MCF 10A (cell line): ENCODE data around the gene CAMP. TPM values are rescaled to one million over a fixed set of nuclear protein-coding genes. Genes with fewer than 3 reads are reported as not detected.
A peak's percentile ranks its signal among the peaks of the same experiment; 100 is the strongest.

Experiments
- BruUV-seq: library from RNA; stranded (reverse); fragments of 400-500 nt; replicated peaks from 2 replicates; lab custom pipeline; 2021; lab: Mats Ljungman, UMichigan
- CTCF ChIA-PET: fragments of 300-600 bp; sonication (Branson Sonifier 250); formaldehyde crosslinking; extraction: SDS; loops from one replicate; lab custom pipeline; 2021; ENCODE audit warnings: antibody characterized with exemption, inconsistent platforms; lab: Yijun Ruan, JAX
- POLR2A ChIA-PET: fragments of 300-600, 350-650 bp; sonication (Branson Sonifier 250); formaldehyde crosslinking; extraction: SDS; loops from one replicate; lab custom pipeline; 2020; ENCODE audit warnings: antibody characterized with exemption, inconsistent platforms; lab: Yijun Ruan, JAX
- DNase-seq: peaks from one replicate; pipeline ENCODE4 v3.0.0-alpha.2; 2018; ENCODE audit not compliant: unreplicated experiment
- H3K27ac Mint-ChIP-seq: one replicate; pipeline ENCODE4 v1.8.0; 2022; ENCODE audit warnings: mild to moderate bottlenecking, low read depth, mixed read lengths; ENCODE audit not compliant: unreplicated experiment
- H3K27me3 Mint-ChIP-seq: one replicate; pipeline ENCODE4 v1.8.0; 2022; ENCODE audit warnings: mixed read lengths; ENCODE audit not compliant: insufficient read depth, unreplicated experiment
- H3K36me3 Mint-ChIP-seq: one replicate; pipeline ENCODE4 v1.8.0; 2022; ENCODE audit warnings: mild to moderate bottlenecking, moderate library complexity, mixed read lengths; ENCODE audit not compliant: insufficient read depth, unreplicated experiment
- H3K4me1 Mint-ChIP-seq: one replicate; pipeline ENCODE4 v1.8.0; 2022; ENCODE audit warnings: mixed read lengths; ENCODE audit not compliant: insufficient read depth, unreplicated experiment
- H3K4me3 Mint-ChIP-seq: one replicate; pipeline ENCODE4 v1.8.0; 2022; ENCODE audit warnings: mild to moderate bottlenecking, moderate library complexity, mixed read lengths; ENCODE audit not compliant: unreplicated experiment
- H3K9me3 Mint-ChIP-seq: one replicate; pipeline ENCODE4 v1.8.0; 2022; ENCODE audit warnings: mixed read lengths; ENCODE audit not compliant: unreplicated experiment
- intact Hi-C: fragments of 100-400 bp; cut with micrococcal nuclease; formaldehyde crosslinking; loops from 2 replicates; pipeline ENCODE4 v1.14.1; 2022
- total RNA-seq: library from RNA; stranded (reverse); gene quantifications from 2 replicates; pipeline ENCODE4 v1.2.3, GENCODE V29; 2022
- TF ChIP-seq, protein P1 (sequence below): fragments of 200-600 bp; IDR thresholded peaks from one replicate; pipeline ENCODE4 v1.8.0; 2022; ENCODE audit warnings: antibody characterized with exemption, mild to moderate bottlenecking; ENCODE audit not compliant: unreplicated experiment

CAMP gene
- total RNA-seq, 1 experiment from 2014 or later, result 0.72 TPM

DNA sequence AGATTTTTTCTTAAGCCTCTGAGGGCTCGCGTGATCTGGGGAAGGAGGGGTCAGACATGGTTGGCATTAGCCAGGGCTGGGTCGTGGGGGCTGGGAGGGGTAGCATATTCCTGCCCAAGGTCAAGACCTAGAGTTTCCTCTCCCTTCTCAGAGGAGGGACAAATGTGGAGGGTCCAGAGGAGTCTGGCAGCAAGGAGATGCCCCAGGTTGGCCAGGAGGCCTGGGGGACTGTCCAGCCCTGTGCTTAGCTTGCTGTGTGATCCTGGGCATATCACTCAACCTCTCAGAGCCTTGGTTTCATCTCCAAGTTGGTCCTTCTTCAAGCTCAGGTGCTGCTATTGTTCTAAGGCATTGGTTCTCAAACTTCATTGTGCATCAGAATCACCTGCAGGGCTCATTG is 9.1 kb upstream of the CAMP start:
- Mint-ChIP-seq H3K27ac (no peak overlapping the region), H3K36me3 (no peaks in the 10 kb centered on the region), H3K27me3 (no peaks in the 10 kb centered on the region), H3K9me3 (no peaks in the 10 kb centered on the region), H3K4me3 (no peak overlapping the region), H3K4me1 (peaks cover 6% of the 10 kb centered on the region)
- no peak for DNase-seq
- ChIA-PET CTCF (no interaction called here), POLR2A (no interaction called here)
- intact Hi-C loops, result no loop called here
- TF ChIP-seq, protein P1, sequence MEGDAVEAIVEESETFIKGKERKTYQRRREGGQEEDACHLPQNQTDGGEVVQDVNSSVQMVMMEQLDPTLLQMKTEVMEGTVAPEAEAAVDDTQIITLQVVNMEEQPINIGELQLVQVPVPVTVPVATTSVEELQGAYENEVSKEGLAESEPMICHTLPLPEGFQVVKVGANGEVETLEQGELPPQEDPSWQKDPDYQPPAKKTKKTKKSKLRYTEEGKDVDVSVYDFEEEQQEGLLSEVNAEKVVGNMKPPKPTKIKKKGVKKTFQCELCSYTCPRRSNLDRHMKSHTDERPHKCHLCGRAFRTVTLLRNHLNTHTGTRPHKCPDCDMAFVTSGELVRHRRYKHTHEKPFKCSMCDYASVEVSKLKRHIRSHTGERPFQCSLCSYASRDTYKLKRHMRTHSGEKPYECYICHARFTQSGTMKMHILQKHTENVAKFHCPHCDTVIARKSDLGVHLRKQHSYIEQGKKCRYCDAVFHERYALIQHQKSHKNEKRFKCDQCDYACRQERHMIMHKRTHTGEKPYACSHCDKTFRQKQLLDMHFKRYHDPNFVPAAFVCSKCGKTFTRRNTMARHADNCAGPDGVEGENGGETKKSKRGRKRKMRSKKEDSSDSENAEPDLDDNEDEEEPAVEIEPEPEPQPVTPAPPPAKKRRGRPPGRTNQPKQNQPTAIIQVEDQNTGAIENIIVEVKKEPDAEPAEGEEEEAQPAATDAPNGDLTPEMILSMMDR, result no peak
- no TSS peak for BruUV-seq

- intact Hi-C loops, result no loop called here
- no peak overlapping the region for H3K4me3 Mint-ChIP-seq
- ChIA-PET CTCF (no interaction called here), POLR2A (no interaction called here)
- H3K9me3 Mint-ChIP-seq, result no peaks in the 10 kb centered on the region
- no peak overlapping the region for H3K27ac Mint-ChIP-seq
- BruUV-seq, result no TSS peak
- DNase-seq, result no peak
- no peaks in the 10 kb centered on the region for H3K27me3 Mint-ChIP-seq
- TF ChIP-seq, protein P1, result no peak
- no peaks in the 10 kb centered on the region for H3K36me3 Mint-ChIP-seq
- H3K4me1 Mint-ChIP-seq, result peaks cover 6% of the 10 kb centered on the region
Observed at GRCh38 chr3:48215019-48215418, 8.3 kb upstream of the CAMP start.

- no peaks in the 10 kb centered on the region for H3K27me3 Mint-ChIP-seq
- ChIA-PET CTCF (interaction anchor here (0.6 kb wide), 1 partner anchor 10 kb away, joined by 3 read pairs; no protein-coding TSS in a partner anchor), POLR2A (no interaction called here)
- H3K4me3 Mint-ChIP-seq, result no peak overlapping the region
- peak; percentile 27 for DNase-seq
- intact Hi-C loops, result no loop called here
- H3K9me3 Mint-ChIP-seq, result no peaks in the 10 kb centered on the region
- H3K36me3 Mint-ChIP-seq, result no peaks in the 10 kb centered on the region
- BruUV-seq, result no TSS peak
- H3K27ac Mint-ChIP-seq, result no peak overlapping the region
- peaks cover 6% of the 10 kb centered on the region for H3K4me1 Mint-ChIP-seq
- TF ChIP-seq, protein P1, result no peak
Observed at GRCh38 chr3:48215466-48215865, 7.8 kb upstream of the CAMP start.

- ChIA-PET CTCF (interaction anchor here (0.6 kb wide), 2 partner anchors 10 to 40 kb away, joined by 3 to 9 read pairs; no protein-coding TSS in a partner anchor), POLR2A (no interaction called here)
- DNase-seq, result no peak
- no peaks in the 10 kb centered on the region for H3K9me3 Mint-ChIP-seq
- TF ChIP-seq, protein P1, result no peak
- H3K36me3 Mint-ChIP-seq, result no peaks in the 10 kb centered on the region
- no peaks in the 10 kb centered on the region for H3K27me3 Mint-ChIP-seq
- H3K4me1 Mint-ChIP-seq, result peaks cover 6% of the 10 kb centered on the region
- H3K4me3 Mint-ChIP-seq, result no peak overlapping the region
- BruUV-seq, result no TSS peak
- intact Hi-C loops, result no loop called here
- no peak overlapping the region for H3K27ac Mint-ChIP-seq
Observed at GRCh38 chr3:48215876-48216275, 7.4 kb upstream of the CAMP start.
